HEK293T (cell line): Measurements from ENCODE around the gene FAM209B.

Experiments used
- ARNT ChIP-seq: fragments of 450-650 bp; IDR thresholded peaks from 2 replicates; pipeline ENCODE4 v1.6.1; 2017; ENCODE audit warnings: mild to moderate bottlenecking
- BHLHE40 ChIP-seq: fragments of 450-650 bp; IDR thresholded peaks from 2 replicates; pipeline ENCODE4 v1.6.1; 2016; ENCODE audit warnings: mild to moderate bottlenecking, moderate library complexity, borderline replicate concordance
- ELF4 ChIP-seq: fragments of 450-650 bp; IDR thresholded peaks from 2 replicates; pipeline ENCODE4 v1.6.1; 2017; ENCODE audit warnings: antibody characterized with exemption
- FOXA1 ChIP-seq: fragments of 450-650 bp; IDR thresholded peaks from 2 replicates; pipeline ENCODE4 v1.6.1; 2016; ENCODE audit warnings: mild to moderate bottlenecking
- FOXK2 ChIP-seq: fragments of 450-650 bp; IDR thresholded peaks from 2 replicates; pipeline ENCODE4 v1.6.1; 2016; ENCODE audit warnings: mild to moderate bottlenecking
- HDGF ChIP-seq: fragments of 450-650 bp; IDR thresholded peaks from 2 replicates; pipeline ENCODE4 v1.6.1; 2017; ENCODE audit warnings: antibody characterized with exemption, borderline replicate concordance
- LEF1 ChIP-seq: fragments of 450-650 bp; IDR thresholded peaks from 2 replicates; pipeline ENCODE4 v1.6.1; 2017; ENCODE audit warnings: mild to moderate bottlenecking, borderline replicate concordance
- NFRKB ChIP-seq: fragments of 450-650 bp; IDR thresholded peaks from 2 replicates; pipeline ENCODE4 v1.6.1; 2016; ENCODE audit warnings: mild to moderate bottlenecking, moderate library complexity
- SP1 ChIP-seq: fragments of 450-650 bp; IDR thresholded peaks from 2 replicates; pipeline ENCODE4 v1.6.1; 2017
- SUZ12 ChIP-seq: fragments of 450-650 bp; IDR thresholded peaks from 2 replicates; pipeline ENCODE4 v1.6.1; 2016; ENCODE audit warnings: mild to moderate bottlenecking
- TARDBP ChIP-seq: fragments of 450-650 bp; IDR thresholded peaks from 2 replicates; pipeline ENCODE4 v1.6.1; 2016

DNA sequence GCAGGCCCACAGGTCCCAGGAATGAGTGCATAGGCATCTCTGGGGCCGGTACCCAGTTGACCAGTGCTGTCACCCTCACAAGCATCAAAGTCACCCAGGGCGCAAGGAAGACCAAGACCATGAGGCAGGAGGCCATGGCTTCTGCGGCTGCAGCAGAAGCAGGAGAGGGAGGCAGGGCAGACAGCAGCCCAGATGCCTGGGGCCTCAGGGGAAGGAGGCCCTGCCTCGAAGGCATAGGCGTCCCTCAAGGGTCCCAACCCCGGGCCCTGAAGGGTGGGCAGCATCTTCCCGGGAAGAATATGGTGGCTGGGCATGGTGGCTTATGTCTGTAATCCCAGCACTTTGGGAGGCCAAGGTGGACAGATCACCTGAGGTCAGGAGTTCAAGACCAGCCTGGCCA lies 5.5 kb upstream of the FAM209B start:
- no peak for TF ChIP-seq ELF4
- no peak for TF ChIP-seq NFRKB
- TF ChIP-seq BHLHE40: no peak
- TF ChIP-seq SP1: no peak
- no peak for TF ChIP-seq HDGF
- TF ChIP-seq FOXK2: no peak
- TF ChIP-seq SUZ12: no peak
- TF ChIP-seq LEF1: no peak
- TF ChIP-seq TARDBP: no peak
- TF ChIP-seq FOXA1: no peak
- no peak for TF ChIP-seq ARNT
